Stimulated activated effector memory CD8-positive, alpha-beta T cell treated with anti-CD3 and anti-CD28 coated beads, Interleukin-12 subunit alpha, Interleukin-12 subunit beta, amount 100 ng/mL, for 72 hours (primary cell): ENCODE measurements around the gene TMED1.
A peak's percentile ranks its signal among the peaks of the same experiment; 100 is the strongest.

Source experiments
- ATAC-seq: fragments of 150-1000 bp; cut with Tn5 transposase; 2 replicates; pipeline ENCODE4 v1.10.0; 2021
- DNase-seq, 2 donors: peaks; one replicate each; pipeline ENCODE4 v3.0.0; 2021 to 2022; ENCODE audit warnings: low spot score in 2 of 2
- H3K27ac Mint-ChIP-seq: one replicate; pipeline ENCODE4 v1.8.0; 2022; ENCODE audit warnings: mild to moderate bottlenecking, mixed read lengths
- H3K36me3 Mint-ChIP-seq: one replicate; pipeline ENCODE4 v1.8.0; 2022; ENCODE audit warnings: mild to moderate bottlenecking, mixed read lengths
- H3K4me1 Mint-ChIP-seq: one replicate; pipeline ENCODE4 v1.8.0; 2022; ENCODE audit warnings: mixed read lengths
- H3K4me3 Mint-ChIP-seq: one replicate; pipeline ENCODE4 v1.8.0; 2022; ENCODE audit warnings: mild to moderate bottlenecking, mixed read lengths
- H3K9me3 Mint-ChIP-seq: one replicate; pipeline ENCODE4 v1.8.0; 2022; ENCODE audit warnings: mixed read lengths

Gene TMED1

GRCh38 chr19:10828981-10829821 lies 6.8 kb downstream of the TMED1 start:
- no peak for DNase-seq
- ATAC-seq = peak; percentile 38
- Mint-ChIP-seq H3K27ac (peak overlapping the region; percentile 63), H3K4me3 (no peak overlapping the region), H3K36me3 (peaks cover 97% of the 10 kb centered on the region), H3K9me3 (no peaks in the 10 kb centered on the region), H3K4me1 (no peaks in the 10 kb centered on the region)

GRCh38 chr19:10826846-10827245 lies 9.2 kb downstream of the TMED1 start:
- ATAC-seq = no peak
- Mint-ChIP-seq H3K36me3 (peaks cover 97% of the 10 kb centered on the region), H3K27ac (no peak overlapping the region), H3K9me3 (no peaks in the 10 kb centered on the region), H3K4me1 (no peaks in the 10 kb centered on the region), H3K4me3 (no peak overlapping the region)
- DNase-seq = no peak

- peak overlapping the region; percentile 54 for H3K27ac Mint-ChIP-seq
Measured at GRCh38 chr19:10826231-10826630, 9.8 kb downstream of the TMED1 start.

GRCh38 chr19:10823690-10824089 lies 12.3 kb downstream of the TMED1 start:
- Mint-ChIP-seq H3K4me3 (no peak overlapping the region), H3K36me3 (peaks cover 98% of the 10 kb centered on the region), H3K4me1 (peaks cover 16% of the 10 kb centered on the region), H3K9me3 (no peaks in the 10 kb centered on the region), H3K27ac (peak overlapping the region; percentile 50)
- DNase-seq (no peak), ATAC-seq (no peak)

More at GRCh38 chr19:10826231-10826630, 9.8 kb downstream of the TMED1 start:
- DNase-seq (no peak), ATAC-seq (no peak)
- Mint-ChIP-seq H3K9me3 (no peaks in the 10 kb centered on the region), H3K4me1 (no peaks in the 10 kb centered on the region), H3K4me3 (no peak overlapping the region), H3K36me3 (peaks cover 97% of the 10 kb centered on the region)

GRCh38 chr19:10820173-10820572 lies 15.8 kb downstream of the TMED1 start:
- H3K4me1 Mint-ChIP-seq = peaks cover 20% of the 10 kb centered on the region
- peaks cover 77% of the 10 kb centered on the region for H3K36me3 Mint-ChIP-seq
- peak; percentile 51 for ATAC-seq
- no peak overlapping the region for H3K4me3 Mint-ChIP-seq
- H3K27ac Mint-ChIP-seq = peak overlapping the region; percentile 96
- no peaks in the 10 kb centered on the region for H3K9me3 Mint-ChIP-seq
- DNase-seq = no peak

- no peaks in the 10 kb centered on the region for H3K9me3 Mint-ChIP-seq
- DNase-seq = no peak
- peaks cover 76% of the 10 kb centered on the region for H3K36me3 Mint-ChIP-seq
- H3K4me1 Mint-ChIP-seq = peaks cover 28% of the 10 kb centered on the region
- peak overlapping the region; percentile 96 for H3K27ac Mint-ChIP-seq
- no peak for ATAC-seq
- H3K4me3 Mint-ChIP-seq = no peak overlapping the region
Measured at GRCh38 chr19:10819124-10820060, 16.6 kb downstream of the TMED1 start.

- DNase-seq (no peak), ATAC-seq (no peak)
- peak overlapping the region; percentile 72 for H3K27ac Mint-ChIP-seq
- H3K4me1 Mint-ChIP-seq = peaks cover 33% of the 10 kb centered on the region
- H3K36me3 Mint-ChIP-seq = peaks cover 75% of the 10 kb centered on the region
- no peak overlapping the region for H3K4me3 Mint-ChIP-seq
- no peaks in the 10 kb centered on the region for H3K9me3 Mint-ChIP-seq
Measured at GRCh38 chr19:10818301-10819123, 17.5 kb downstream of the TMED1 start.

GRCh38 chr19:10817291-10818038 lies 18.5 kb downstream of the TMED1 start:
- Mint-ChIP-seq H3K4me1 (peaks cover 41% of the 10 kb centered on the region), H3K36me3 (peaks cover 73% of the 10 kb centered on the region), H3K4me3 (no peak overlapping the region), H3K9me3 (no peaks in the 10 kb centered on the region), H3K27ac (peak overlapping the region; percentile 72)
- no peak for ATAC-seq
- no peak for DNase-seq

GRCh38 chr19:10816691-10817090 lies 19.3 kb downstream of the TMED1 start:
- peak overlapping the region; percentile 72 for H3K27ac Mint-ChIP-seq
- ATAC-seq (no peak), DNase-seq (no peak)
- H3K9me3 Mint-ChIP-seq = no peaks in the 10 kb centered on the region
- peaks cover 71% of the 10 kb centered on the region for H3K36me3 Mint-ChIP-seq
- peaks cover 47% of the 10 kb centered on the region for H3K4me1 Mint-ChIP-seq
- H3K4me3 Mint-ChIP-seq = no peak overlapping the region

- Mint-ChIP-seq H3K9me3 (no peaks in the 10 kb centered on the region), H3K4me1 (peaks cover 51% of the 10 kb centered on the region), H3K4me3 (no peak overlapping the region), H3K27ac (peak overlapping the region; percentile 72), H3K36me3 (peaks cover 66% of the 10 kb centered on the region)
- DNase-seq (no peak), ATAC-seq (no peak)
Measured at GRCh38 chr19:10815969-10816644, 19.9 kb downstream of the TMED1 start.

- Mint-ChIP-seq H3K4me1 (peaks cover 53% of the 10 kb centered on the region), H3K4me3 (no peak overlapping the region), H3K36me3 (peaks cover 64% of the 10 kb centered on the region), H3K9me3 (no peaks in the 10 kb centered on the region), H3K27ac (peak overlapping the region; percentile 72)
- DNase-seq = no peak
- no peak for ATAC-seq
Measured at GRCh38 chr19:10815007-10815536, 20.9 kb downstream of the TMED1 start.

- Mint-ChIP-seq H3K4me3 (peak overlapping the region; percentile 47), H3K4me1 (peaks cover 65% of the 10 kb centered on the region), H3K27ac (peak overlapping the region; percentile 99), H3K36me3 (peaks cover 66% of the 10 kb centered on the region), H3K9me3 (peaks cover 3% of the 10 kb centered on the region)
- peak; percentile 93 for ATAC-seq
- peak; percentile 53 to 82 for DNase-seq
Measured at GRCh38 chr19:10812902-10813404, 23.1 kb downstream of the TMED1 start.

- DNase-seq (no peak), ATAC-seq (no peak)
- Mint-ChIP-seq H3K4me3 (peak overlapping the region; percentile 47), H3K36me3 (peaks cover 74% of the 10 kb centered on the region), H3K9me3 (peaks cover 3% of the 10 kb centered on the region), H3K27ac (peak overlapping the region; percentile 99), H3K4me1 (peaks cover 66% of the 10 kb centered on the region)
Measured at GRCh38 chr19:10812196-10812595, 23.8 kb downstream of the TMED1 start.
